GM21390 (cell line): ENCODE data around the gene PAPPA2.

Experiments
- ATAC-seq: cut with Tn5 transposase; IDR thresholded peaks from one replicate; pipeline ENCODE4 v1.9.1; 2021; ENCODE audit not compliant: unreplicated experiment

PAPPA2 gene

DNA sequence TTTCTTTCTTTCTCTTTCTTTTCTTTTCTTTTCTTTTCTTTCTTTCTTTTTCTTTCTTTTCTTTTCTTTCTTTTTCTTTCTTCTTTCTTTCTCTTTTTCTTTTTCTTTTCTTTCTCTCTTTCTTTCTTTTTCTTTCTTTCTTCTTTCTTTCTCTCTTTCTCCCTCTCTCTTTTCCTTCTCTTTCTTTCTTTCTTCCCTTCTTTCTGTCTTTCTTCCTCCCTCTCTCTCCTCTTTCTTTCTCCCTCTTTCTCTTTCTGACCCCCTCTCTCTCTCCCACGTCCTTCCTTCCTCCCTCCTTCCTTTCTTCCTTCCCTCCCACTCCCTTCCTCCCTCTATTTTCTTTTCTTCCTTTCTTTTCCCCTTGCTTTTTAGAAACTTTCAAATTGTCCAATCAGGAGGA, 333.6 kb downstream of the PAPPA2 start:
- no peak for ATAC-seq

DNA sequence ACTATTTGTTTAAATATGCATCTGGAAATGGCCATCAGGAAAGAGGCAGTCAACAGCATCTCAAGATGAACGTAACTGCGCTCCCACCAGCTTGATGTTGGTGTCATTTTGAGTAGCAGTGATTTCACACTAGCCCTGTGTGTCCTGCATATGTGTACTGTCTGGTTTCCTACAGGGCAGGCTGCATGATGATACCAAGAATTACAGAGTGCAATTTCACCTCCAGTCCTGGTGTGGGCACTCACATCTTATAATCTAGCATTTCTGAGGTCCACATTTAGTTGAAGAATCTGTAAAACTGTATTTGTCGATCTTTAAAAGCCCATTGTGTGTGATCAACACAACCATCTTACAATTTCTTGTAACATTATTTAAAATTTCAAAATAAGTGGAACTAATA, 336.4 kb downstream of the PAPPA2 start:
- no peak for ATAC-seq

DNA sequence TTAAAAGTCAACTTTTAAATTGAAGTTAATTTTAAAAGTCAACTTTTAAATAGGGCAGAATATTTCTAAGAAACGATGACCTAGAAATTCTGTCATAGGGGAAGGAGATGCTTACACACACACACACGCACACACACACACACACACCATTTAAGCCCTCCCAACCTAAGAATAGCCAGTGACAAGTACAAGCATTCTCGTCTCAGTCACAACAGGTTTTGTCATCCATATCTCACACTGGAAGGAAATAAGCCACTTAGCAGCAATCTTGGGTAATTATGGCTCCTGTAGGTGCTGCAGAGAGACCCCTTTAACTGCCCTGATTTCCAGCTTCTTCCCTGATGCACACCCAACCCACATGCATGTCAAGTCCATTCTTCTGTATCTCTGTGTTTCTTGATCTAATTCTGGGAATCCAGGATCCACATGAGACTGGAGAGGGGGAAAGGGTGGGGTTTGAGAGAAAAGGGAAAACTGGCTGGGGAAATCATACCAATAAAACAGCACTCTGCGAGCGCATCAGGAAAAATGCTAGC, 338.1 kb downstream of the PAPPA2 start:
- ATAC-seq, result no peak

DNA sequence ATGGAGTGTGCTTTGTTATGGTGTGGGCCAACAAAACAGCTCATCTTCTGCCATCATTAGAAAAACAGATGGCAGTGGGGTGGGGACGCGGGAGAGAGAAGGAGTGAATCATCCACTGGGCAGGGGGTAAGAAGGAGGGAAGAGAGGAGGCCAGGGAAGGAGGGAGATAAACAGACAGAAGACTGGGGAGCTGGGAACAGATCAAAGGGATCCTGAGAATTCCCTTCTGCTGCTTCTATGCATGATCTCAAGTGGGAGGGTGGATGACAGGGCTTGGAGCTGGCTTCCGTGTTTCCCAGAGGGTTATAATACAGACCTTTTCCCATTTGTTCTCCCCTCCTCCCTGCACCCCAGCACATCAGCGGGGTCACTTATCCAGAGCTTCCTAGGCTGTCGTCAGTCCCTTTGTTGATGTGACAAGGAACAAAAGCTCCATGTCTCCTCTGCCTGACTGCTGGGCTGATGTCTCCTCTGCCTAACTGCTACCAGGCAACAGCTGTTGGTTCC, 338.6 kb downstream of the PAPPA2 start:
- no peak for ATAC-seq

DNA sequence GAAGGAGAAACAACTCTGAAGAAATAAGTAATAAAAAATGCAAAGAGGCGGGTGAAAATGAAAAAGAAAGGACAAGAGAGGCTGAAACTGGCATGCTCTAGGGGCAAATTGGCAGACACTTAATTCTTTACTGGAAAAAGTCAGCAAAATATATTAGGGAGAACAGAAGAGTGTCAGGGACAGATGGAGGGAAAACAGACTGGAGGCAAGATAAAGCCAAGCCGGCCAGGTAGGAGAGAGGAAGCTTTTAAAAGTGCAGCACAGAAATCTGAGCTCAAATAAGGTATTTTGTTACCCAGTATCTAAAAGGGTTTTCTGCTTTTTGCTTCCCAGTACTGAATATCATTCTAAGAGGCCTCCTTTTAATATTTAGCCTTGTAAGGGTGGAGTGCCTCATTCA, 339.3 kb downstream of the PAPPA2 start:
- no peak for ATAC-seq

DNA sequence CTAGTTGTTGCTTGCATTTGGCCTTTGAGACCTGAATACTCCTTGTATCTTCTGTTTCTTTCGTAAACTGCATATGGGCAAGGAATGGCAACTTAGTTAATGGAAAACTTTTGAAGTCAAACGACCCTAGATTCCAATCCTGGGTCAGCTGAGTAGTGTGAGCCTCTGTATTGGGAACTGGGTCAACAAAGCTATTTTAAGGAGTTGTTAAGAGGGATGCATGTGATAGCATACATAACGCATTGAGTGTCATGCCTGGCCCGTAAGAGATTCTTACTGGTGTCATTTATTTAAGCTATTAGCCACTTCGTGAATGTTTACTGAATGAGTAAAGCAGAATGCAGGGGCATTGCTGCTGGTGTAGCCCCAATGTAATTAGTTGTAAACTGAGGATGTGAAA, 340.1 kb downstream of the PAPPA2 start:
- ATAC-seq, result no peak

DNA sequence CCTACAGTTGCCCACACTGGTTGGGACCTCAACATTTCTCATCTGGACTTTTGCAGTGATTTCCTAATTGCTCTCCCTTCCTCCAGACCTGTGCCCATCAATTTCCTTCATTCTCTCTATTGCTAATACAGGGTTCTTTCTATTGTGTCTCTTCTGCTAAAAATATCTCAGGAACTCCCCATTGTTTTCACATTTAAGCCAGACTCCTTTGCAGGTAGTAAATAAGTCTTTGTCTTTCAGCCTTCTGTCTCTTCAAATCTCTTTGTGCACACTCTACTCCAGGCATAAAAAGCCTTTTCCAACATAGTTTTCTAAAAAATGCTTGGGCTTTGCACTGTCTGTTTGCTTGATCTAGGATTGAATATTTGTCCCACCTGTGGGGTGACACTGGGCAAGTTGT, 340.6 kb downstream of the PAPPA2 start:
- no peak for ATAC-seq

DNA sequence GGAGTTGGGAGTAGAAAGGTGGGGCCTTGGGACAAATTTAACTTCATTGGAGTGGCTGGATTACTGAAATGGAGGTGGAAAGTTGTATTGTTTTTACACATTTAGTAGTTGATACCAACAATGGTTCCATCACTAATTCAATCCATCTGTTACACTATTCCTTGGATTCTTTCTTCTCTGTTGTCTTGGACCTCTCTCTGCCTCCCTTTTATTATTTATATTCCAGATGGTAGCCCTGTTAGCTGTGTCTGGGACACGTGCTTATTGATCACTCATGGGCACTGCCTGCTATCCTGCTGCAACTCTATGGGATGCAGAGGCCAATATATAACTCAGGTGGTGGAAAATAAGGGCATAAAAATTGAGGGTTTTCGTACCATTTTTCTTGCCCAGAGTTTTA, 346.3 kb downstream of the PAPPA2 start:
- no peak for ATAC-seq

DNA sequence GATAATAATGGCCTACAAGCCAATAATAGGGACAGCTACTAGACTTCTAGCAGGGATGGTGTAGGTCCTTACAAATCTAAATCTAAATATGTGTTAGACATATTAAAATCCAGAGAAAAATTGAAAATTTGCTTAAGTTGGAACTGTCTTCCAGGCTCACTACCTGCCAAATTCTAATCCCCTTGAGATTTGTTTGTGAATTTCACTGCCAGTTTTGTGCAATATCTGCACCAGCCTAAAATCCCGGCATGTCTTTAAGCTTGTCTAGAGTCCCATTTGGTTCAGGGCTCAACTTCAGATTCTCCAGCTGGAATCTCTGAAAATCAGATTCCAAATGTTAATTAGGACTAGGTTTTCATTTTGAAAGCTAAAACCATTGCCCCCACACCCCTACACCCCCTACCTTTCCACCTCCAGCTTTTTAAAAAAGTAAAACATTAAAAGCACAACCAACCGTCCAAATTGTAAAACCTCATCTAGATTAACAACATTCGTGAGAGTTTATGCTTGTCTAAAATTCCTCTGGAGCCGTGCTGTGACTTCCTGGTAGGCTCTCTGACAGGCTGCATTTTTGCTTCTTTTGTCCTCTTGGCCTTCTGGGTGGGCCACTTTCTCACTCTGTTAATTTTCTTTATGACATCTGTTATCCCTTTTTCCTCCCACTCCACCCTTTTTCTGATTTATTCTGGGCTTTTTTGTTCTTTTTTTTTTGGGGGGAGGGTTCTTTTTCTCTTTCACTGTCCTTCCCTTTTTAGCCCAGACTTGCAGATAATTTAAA, 348.7 kb downstream of the PAPPA2 start:
- ATAC-seq, result no peak

DNA sequence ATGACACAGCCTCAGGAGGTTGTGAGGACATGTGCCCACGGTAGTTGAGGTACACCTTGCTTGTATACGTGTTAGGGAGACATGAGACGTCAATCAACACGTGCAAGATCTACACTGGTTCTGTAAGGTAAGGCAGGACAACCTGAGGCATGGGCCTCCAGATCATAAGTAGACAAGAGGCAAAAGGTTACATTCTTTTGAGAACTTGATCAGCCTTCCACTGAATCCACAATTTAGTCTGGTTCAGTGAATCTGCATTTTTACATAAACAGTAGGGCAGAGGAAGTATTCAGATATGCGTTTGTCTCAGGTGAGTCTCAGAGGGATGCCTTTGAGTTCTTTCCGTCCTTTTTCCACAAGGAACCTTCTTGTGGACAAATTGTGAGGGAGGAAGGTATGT, 352.6 kb downstream of the PAPPA2 start:
- no peak for ATAC-seq

DNA sequence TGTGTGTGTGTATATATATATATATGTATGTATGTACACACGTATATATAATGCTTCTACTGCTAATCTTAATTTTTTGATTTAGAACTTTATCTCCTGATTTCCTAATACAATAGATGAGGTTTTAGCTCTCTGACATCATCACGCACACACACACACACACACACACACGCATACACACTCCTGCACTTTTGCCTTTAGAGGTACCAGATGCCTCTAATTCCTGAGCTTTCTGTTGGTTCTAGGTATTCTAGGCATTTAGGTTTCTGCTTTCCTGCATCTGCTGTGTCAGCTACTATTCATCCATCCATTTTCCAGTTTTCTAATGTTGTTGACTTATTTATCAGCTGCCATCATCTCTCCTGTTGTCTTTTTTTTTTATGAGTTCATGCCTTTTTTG, 353.3 kb downstream of the PAPPA2 start:
- ATAC-seq, result no peak

DNA sequence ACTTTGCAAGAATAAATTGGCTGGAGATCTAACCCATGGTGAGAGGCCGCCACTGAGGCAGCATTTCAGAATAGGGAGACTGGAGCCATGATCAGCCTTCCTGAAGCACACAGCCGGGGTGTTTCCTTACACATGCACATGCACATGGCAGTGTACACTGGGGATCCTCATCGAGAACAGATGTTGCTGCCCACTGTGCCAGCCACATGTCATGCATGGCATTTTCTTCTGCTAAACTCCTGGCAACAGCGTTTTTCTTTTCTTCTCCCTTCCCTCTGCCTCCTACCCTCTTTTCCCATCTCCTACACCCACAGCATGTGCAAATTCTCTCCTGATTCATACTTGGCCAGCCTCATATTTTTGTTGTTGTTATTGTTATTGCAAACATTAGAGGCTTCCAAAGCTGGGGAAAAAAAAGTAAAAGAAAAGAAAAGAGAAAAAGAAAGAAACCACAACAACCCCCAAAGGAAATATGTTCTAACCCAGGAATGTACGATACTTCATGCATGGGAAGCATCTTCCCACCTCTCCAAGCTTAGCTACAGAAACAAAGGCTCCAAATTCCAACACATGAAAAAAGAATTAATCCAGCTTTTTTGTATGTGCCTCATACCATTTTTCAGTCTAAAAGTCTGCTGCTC, 357.5 kb downstream of the PAPPA2 start:
- no peak for ATAC-seq

DNA sequence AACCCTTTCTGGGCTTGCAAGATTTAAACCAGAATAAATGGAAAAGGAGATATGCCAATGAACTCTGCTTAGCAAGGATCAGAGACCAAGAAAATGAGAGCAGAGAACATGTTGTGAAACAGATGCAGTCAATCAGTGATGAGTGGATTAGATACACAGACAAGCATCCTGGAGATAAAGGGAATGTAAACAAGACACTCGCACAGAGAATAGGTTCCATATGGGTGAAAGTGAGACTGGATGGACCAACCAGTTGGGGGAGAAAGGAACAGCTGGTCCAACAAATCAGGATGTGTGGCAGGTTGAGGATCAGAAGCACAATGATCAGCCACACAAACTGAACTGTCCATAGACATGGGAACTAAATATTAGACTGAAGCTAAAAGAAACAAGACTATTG, 363.3 kb downstream of the PAPPA2 start:
- ATAC-seq, result no peak

DNA sequence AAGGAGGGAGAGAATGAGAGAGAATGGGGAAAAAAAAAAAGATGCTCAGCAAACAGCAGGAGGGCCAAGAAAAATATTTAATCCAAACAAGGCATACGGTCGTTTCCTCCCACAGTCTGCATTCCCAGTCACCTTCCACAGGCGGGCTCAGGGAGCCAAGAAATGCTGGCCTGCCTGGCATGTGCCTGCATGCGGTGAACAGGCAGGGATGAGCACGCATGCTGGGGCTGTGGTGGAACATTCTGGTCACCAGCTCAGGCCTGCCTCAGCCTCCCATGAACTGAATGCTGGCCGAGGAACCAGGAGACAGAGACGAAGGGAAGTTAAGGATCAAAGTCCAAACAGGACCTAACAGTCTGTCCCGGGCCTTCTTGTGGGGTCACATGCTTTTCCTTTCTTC, 366.3 kb downstream of the PAPPA2 start:
- ATAC-seq, result no peak

DNA sequence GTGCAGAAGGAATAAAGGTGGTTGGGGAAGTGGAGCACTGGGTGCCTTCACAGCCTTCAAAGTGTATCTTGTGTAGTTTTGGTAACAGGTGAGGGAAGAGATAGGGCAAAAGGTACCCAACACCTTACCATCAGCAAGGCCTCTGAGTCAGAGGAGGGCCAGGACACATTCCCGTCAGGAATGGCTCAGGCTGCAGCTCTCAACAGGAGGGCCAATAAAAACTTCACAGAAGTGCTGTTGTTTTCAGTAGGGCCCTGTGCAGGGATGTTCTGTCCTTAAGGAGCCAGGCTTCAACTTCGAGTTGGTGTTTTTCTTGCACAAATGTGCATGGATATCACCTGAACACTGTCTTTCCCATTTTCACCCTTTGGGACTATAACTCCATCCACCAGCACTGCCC, 368.2 kb downstream of the PAPPA2 start:
- ATAC-seq, result no peak

DNA sequence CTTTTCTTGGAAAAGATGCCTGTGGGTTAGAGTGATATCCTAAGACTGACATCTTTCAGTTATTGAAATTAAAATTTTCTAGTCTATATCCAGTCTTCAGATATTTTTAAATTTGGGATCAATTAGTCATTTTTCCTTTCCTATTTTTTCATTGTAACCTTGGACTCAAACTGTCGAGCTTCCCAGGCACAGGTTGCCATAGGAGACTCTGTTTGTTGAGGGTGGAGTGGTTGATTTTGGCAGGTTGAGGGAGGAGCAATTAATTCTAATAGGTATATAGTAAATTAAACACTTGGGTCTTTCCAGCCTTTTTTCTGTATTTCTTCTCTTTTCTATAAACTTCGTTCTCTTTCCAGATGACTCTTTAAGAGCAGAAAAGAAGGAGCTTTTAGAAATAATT, 374.7 kb downstream of the PAPPA2 start:
- no peak for ATAC-seq

DNA sequence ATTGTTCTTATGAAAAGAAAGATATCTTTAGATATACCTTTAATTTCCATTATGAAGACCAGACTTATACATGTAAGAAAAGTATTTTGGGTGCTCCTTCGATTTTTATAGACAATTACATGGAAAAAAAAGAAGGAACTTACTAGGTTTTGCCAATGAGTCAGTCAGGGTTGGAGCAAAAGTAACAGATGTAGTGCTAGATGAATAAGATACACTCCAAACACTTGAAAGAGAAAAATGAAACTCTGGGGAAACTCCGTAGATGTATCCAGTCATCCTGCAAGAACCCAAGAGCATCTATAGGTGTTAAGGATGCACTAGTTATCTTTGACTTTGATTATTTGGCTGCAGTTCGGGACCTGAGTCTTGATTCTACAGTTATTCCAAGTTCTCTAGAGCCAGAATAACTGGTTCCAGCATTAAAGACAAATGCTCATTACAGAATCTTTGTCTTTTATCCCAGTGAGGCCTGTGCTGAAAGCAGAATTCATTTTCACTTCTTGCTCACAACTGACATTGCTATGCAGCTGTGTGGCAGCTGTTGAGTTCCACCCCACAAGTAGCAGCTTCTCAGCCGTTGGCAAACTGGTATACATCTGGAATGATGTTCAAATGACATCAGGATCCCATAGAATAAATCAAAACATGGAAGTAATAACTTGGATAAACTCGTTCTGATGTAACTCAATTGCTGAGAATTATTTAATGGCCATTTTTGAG, 375.5 kb downstream of the PAPPA2 start:
- ATAC-seq, result no peak

DNA sequence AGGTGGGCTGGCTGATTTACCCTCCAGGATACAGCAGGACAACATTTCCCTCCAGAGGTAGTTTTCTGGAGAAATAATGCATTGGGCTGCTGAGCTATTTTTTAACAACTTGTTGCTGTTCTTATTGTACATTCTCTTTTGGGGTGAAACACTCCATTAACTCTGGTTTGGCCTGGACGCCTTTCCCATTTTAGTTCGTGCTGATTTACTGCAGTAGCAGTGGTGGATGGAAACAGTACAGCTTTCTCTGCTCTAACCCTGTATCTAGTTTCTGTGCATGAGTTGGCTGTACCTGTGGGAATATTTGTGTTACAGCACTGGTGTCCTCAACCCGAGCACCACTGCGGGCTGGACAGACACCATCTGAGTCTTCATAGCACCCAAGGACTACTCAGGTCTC, 376.2 kb downstream of the PAPPA2 start:
- ATAC-seq, result no peak

DNA sequence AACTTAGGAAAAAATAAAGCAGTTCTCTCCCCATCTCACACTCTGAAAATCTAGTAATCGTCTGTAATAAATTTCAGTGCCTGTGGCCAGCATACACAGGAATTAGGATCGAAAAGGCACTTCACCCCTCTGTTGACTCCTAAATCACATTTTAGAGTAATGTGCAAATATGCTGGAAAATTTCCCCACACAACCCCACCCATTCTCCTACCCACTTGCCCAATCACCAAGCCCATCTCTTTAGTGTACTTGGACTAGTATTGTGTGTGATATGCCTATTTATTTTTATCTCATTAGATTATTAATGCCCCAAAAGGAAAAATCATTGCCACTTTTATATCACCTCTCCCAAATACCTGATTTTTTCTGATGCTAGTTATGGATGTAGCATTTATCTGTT, 378.3 kb downstream of the PAPPA2 start:
- ATAC-seq, result no peak

DNA sequence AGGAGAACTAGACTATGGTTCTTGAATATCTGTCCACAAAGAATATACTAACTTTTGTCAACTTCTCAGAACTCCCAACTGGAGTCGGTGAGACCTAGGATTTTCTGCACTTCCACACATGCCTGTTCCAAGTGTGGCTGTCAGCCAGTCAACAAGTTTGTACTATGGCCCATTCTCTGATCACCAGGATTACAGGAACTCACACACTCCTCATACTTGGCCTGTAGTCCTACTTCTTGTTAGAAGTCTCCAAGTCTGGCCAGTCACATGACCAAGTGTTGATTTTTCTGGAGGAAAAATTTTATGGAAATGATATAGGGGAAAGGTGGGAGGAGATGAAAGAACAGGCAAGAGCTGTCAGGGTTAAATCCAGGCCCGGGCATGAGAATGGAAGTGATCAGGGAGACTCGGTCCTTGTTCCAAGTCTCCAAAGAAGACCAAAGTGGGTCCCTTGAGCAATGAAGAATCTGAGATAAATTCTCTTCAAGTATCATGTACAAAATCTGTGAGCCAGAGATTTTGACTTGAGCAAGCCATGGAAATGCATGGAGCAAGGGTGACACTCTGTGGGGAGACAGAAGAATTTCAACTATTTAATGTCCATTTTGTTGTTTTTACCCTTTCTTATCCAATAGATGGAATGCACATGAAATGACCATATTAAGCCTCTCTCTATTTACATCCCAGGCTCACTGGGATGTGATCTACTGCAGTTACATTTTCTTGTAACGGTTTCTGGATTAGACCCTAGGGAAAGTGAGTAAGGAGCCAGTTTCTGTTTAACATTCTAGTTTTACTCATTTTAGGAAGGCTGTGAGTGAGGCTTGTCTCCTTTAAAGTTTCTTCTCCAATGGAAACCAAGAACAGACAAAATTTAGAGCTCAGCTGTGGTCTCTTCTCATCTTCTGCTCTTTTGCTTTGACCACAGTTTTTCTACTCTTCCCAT, 380.6 kb downstream of the PAPPA2 start:
- ATAC-seq, result no peak

DNA sequence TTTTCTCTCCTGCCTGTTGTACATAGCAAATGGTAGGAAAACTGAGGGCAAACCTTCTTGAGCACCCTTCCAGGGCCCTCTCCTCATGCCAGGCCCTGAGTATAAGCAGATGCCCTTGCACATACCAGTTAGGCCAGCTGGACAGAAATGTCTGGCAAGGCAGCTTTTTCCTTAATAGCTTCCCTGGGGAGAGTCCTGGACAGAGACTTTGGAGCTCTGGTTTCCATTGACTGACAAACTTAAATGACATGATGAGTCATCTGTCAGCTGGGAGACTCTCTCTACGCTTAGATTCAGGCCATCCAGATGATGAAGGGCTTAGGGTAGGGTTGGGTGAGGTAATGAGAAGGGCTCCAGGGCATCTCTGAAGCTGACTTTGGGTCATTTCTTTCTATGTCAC, 384.1 kb downstream of the PAPPA2 start:
- ATAC-seq, result no peak
